Measurements from ENCODE around the gene MARCHF11. TPM values are rescaled to one million over a fixed set of nuclear protein-coding genes. Genes with fewer than 3 reads are reported as not detected.

Gene MARCHF11
- total RNA-seq, 1 experiment from 2014 or later, result not detected

DNA sequence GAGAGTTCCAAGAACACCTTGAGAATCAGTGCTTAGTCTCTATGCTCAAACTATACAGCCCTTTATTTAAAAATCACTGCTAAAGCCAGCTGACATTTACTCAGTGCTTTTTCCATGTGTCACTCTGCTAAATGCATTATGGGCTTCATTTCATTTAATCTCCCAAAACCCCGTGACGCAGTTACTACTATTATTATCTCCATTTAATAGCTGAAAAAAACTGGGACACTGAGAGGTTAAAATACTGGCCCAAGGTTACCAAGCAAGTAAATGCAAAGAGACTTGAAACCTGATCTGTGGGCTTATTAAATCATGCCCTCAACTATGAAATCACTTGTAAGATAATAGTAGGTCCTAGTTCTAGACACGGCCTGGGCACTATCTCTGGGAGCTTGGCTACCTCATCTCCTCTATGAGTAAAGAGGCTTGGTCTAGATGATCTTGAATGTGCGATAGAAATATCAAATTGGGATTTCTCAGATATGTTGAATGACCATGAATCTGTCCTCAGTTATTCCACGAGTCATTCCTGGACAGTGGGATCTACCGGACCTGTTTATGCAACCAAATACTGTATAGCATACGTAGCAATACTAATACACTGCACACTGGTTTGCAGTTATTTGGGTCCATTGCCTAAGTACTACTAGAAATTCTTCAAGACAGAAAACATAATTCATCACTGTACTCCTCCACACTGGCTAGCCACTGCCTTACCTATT is 32.3 kb downstream of the MARCHF11 start:
- Histone ChIP-seq H3K9me3 (replicated peaks) (no peaks in the 10 kb centered on the region), H3K36me3 (no peaks in the 10 kb centered on the region), H3K4me3 (no peak overlapping the region), H3K27me3 (replicated peaks) (no peaks in the 10 kb centered on the region), H3K4me1 (replicated peaks) (no peaks in the 10 kb centered on the region), H3K27ac (no peak overlapping the region)
- no peak for DNase-seq (ENCODE audit: low read depth in 1 of 2, low spot score in 2 of 2)

DNA sequence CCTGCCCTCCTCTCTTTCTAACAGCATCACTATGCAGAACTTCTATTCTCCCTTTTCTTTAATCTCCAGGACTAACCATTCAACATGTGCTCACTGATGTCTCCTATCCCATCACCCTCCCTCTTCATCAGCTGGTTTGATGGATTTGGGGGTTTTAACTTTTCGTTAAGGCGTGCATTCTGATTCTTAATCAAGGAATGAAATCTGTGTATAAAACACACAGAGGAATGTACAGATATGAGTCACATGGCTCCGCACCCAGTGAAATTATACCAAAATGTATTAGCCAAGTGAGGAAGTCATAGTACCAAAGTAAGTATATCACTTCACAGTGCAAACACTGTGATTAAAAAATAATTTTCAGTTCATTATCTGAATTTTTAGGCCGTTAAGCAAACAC is 35.2 kb downstream of the MARCHF11 start:
- H3K36me3 ChIP-seq, result no peaks in the 10 kb centered on the region
- H3K9me3 ChIP-seq (replicated peaks), result no peaks in the 10 kb centered on the region
- DNase-seq (ENCODE audit: low read depth in 1 of 2, low spot score in 2 of 2), result no peak
- no peaks in the 10 kb centered on the region for H3K4me1 ChIP-seq (replicated peaks)
- H3K27me3 ChIP-seq (replicated peaks), result no peaks in the 10 kb centered on the region
- no peak overlapping the region for H3K27ac ChIP-seq
- no peak overlapping the region for H3K4me3 ChIP-seq

GRCh38 chr5:16143361-16144049 is 36.1 kb downstream of the MARCHF11 start:
- H3K27ac ChIP-seq, result no peak overlapping the region
- no peak for DNase-seq (ENCODE audit: low read depth in 1 of 2, low spot score in 2 of 2)
- H3K4me3 ChIP-seq, result no peak overlapping the region

DNA sequence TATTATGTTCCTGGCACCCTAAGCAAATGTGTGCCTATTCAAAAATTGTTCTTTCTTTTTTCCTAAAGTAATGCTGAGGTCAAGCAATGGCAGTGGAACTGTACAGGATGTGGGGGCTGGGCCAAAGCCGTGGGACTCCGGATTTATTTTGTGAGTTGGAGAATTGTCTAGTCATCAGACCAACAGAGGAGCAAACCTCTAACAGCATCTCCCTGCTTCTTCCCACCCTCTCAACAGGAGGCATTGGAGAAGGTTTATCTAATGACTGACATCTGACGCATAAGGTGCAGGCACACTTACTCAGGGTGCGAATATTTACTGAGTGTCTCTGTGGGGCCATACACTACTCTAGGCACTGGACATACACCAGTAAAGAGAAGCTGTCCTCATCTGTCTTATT is 38.6 kb downstream of the MARCHF11 start:
- H3K4me1 ChIP-seq (replicated peaks), result no peaks in the 10 kb centered on the region
- DNase-seq (ENCODE audit: low read depth in 1 of 2, low spot score in 2 of 2), result no peak
- H3K36me3 ChIP-seq, result no peaks in the 10 kb centered on the region
- no peaks in the 10 kb centered on the region for H3K27me3 ChIP-seq (replicated peaks)
- no peaks in the 10 kb centered on the region for H3K9me3 ChIP-seq (replicated peaks)
- no peak overlapping the region for H3K27ac ChIP-seq
- no peak overlapping the region for H3K4me3 ChIP-seq

More at GRCh38 chr5:16143361-16144049, 36.1 kb downstream of the MARCHF11 start:
- Histone ChIP-seq H3K36me3 (no peaks in the 10 kb centered on the region), H3K27me3 (replicated peaks) (no peaks in the 10 kb centered on the region), H3K9me3 (replicated peaks) (no peaks in the 10 kb centered on the region), H3K4me1 (replicated peaks) (no peaks in the 10 kb centered on the region)

DNA sequence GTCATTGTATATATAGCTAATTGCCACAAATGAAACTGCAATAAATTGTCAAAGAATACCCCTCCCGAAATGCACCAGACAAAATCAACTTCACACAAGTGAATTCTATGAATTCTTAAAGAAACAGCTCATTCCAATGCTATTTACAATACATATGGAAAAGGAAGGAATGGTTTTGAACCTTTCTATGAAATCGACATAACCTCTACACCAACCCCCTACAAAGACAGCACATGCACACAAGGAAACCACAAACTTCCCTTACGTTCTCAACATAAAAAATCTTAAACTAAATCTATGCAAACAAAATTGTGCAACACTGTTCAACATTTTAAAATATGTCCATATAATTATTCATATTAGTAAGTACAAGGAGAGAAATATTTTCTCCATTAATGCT is 39.2 kb downstream of the MARCHF11 start:
- Histone ChIP-seq H3K4me1 (replicated peaks) (no peaks in the 10 kb centered on the region), H3K36me3 (no peaks in the 10 kb centered on the region), H3K4me3 (no peak overlapping the region), H3K9me3 (replicated peaks) (no peaks in the 10 kb centered on the region), H3K27ac (no peak overlapping the region), H3K27me3 (replicated peaks) (no peaks in the 10 kb centered on the region)
- DNase-seq (ENCODE audit: low read depth in 1 of 2, low spot score in 2 of 2), result no peak

DNA sequence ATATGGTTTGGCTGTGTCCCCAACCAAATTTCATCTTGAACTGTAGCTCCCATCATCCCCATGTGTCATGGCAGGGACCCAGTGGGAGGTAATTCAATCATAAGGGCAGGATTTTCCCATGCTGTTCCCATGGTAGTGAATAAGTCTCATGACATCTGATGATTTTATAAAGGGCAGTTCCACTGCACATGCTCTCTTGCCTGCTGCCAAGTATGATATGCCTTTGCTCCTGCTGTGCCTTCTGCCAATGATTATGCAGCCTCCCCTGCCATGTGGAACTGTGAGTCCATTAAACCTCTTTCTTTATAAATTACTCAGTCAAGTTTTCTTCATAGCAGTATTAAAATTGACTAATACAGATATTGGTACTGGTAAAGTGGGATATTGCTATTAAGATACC is 42.4 kb downstream of the MARCHF11 start:
- Histone ChIP-seq H3K36me3 (no peaks in the 10 kb centered on the region), H3K27ac (no peak overlapping the region), H3K9me3 (replicated peaks) (no peaks in the 10 kb centered on the region), H3K27me3 (replicated peaks) (no peaks in the 10 kb centered on the region), H3K4me3 (no peak overlapping the region), H3K4me1 (replicated peaks) (no peaks in the 10 kb centered on the region)
- no peak for DNase-seq (ENCODE audit: low read depth in 1 of 2, low spot score in 2 of 2)

GRCh38 chr5:16135506-16135905 is 44.1 kb downstream of the MARCHF11 start:
- Histone ChIP-seq H3K27me3 (replicated peaks) (no peaks in the 10 kb centered on the region; the same call in 1 of the 2 replicates), H3K4me3 (no peak overlapping the region), H3K27ac (no peak overlapping the region), H3K9me3 (replicated peaks) (no peaks in the 10 kb centered on the region), H3K36me3 (no peaks in the 10 kb centered on the region), H3K4me1 (replicated peaks) (no peaks in the 10 kb centered on the region)
- DNase-seq (ENCODE audit: low read depth in 1 of 2, low spot score in 2 of 2), result no peak

DNA sequence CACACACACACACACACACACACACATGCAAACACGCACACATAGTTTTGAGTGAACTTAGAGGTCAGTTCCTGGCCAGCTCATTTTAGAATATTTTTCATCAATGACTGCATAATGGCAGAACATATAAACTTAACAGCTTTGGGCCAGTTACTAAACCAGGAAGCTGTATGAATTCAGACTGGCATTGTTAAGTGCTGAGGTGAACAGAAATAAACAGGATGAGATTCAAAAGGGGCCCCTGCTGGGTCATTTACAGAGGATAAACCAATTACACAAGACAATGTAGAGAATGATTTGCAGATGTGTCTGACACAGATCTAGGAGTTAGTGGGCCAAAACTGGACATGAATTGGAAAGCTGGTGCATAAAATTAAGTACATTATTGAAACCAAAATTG is 44.6 kb downstream of the MARCHF11 start:
- Histone ChIP-seq H3K27ac (no peak overlapping the region), H3K27me3 (replicated peaks) (no peaks in the 10 kb centered on the region; the same call in 1 of the 2 replicates), H3K4me1 (replicated peaks) (no peaks in the 10 kb centered on the region), H3K36me3 (no peaks in the 10 kb centered on the region), H3K9me3 (replicated peaks) (no peaks in the 10 kb centered on the region), H3K4me3 (no peak overlapping the region)
- no peak for DNase-seq (ENCODE audit: low read depth in 1 of 2, low spot score in 2 of 2)

GRCh38 chr5:16134204-16134603 is 45.4 kb downstream of the MARCHF11 start:
- H3K36me3 ChIP-seq, result no peaks in the 10 kb centered on the region
- no peaks in the 10 kb centered on the region for H3K9me3 ChIP-seq (replicated peaks)
- no peak overlapping the region for H3K27ac ChIP-seq
- no peaks in the 10 kb centered on the region; the same call in 1 of the 2 replicates for H3K27me3 ChIP-seq (replicated peaks)
- no peak overlapping the region for H3K4me3 ChIP-seq
- no peaks in the 10 kb centered on the region for H3K4me1 ChIP-seq (replicated peaks)
- DNase-seq (ENCODE audit: low read depth in 1 of 2, low spot score in 2 of 2), result no peak

DNA sequence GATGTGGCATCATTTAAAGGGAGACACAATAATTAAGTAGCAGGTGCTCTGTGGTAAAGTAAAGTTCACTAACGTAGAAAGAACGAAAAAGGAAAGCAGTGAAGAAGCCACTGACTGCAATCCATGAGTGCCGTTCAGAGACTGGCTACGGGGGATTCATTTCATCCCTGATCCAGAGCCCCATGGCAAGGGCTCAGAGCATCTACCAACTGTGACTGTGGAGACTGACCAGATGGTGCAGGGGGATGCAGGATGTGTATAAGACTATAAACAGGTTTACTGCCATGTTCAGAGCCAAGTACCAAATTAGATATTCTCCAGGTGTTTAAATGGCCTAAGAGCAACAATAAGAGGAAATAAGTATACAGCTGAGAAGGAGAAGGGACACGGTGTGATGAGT is 47.7 kb downstream of the MARCHF11 start:
- Histone ChIP-seq H3K27ac (no peak overlapping the region), H3K36me3 (no peaks in the 10 kb centered on the region), H3K4me3 (no peak overlapping the region), H3K4me1 (replicated peaks) (no peaks in the 10 kb centered on the region), H3K9me3 (replicated peaks) (no peaks in the 10 kb centered on the region), H3K27me3 (replicated peaks) (peaks cover 3% of the 10 kb centered on the region; the same call in 1 of the 2 replicates)
- no peak for DNase-seq (ENCODE audit: low read depth in 1 of 2, low spot score in 2 of 2)

GRCh38 chr5:16128944-16129343 is 50.6 kb downstream of the MARCHF11 start:
- H3K36me3 ChIP-seq, result no peaks in the 10 kb centered on the region
- no peaks in the 10 kb centered on the region for H3K9me3 ChIP-seq (replicated peaks)
- peaks cover 3% of the 10 kb centered on the region; the same call in 1 of the 2 replicates for H3K27me3 ChIP-seq (replicated peaks)
- no peak overlapping the region for H3K27ac ChIP-seq
- no peak for DNase-seq (ENCODE audit: low read depth in 1 of 2, low spot score in 2 of 2)
- no peaks in the 10 kb centered on the region for H3K4me1 ChIP-seq (replicated peaks)
- H3K4me3 ChIP-seq, result no peak overlapping the region

DNA sequence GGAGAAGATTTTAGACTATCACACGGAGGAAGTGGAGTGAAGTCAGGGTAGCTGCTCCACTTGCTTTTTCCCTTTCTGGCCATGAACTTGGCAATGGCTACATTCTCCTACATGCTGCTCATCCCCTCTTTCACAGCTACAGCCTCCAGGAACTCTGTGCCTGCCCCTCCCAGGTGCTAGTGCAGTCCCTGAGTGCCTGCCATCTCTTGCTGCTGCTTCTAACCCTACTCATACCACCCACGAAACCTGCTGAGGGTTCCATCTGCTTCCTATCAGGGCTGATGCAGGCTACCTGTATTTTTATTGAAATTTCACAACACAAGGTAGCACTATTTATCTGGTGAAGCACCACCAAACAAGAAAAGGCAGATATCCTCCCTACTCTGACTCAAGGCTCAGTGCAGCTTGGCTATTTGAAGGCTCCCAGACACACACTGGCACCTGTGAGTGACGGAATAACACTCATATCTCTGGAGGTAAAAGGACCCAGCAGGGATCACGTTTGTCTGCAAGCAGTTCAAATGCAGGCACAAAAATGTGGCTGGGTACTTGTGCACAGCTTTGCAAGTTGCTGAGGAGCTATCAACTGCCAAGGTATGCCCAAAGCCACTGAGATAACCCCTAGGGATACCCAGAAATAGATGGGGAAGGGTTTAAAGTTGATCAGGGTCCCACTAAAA is 51.6 kb downstream of the MARCHF11 start:
- peaks cover 3% of the 10 kb centered on the region; the same call in 1 of the 2 replicates for H3K27me3 ChIP-seq (replicated peaks)
- DNase-seq (ENCODE audit: low read depth in 1 of 2, low spot score in 2 of 2), result no peak
- H3K9me3 ChIP-seq (replicated peaks), result no peaks in the 10 kb centered on the region
- no peaks in the 10 kb centered on the region for H3K4me1 ChIP-seq (replicated peaks)
- H3K36me3 ChIP-seq, result no peaks in the 10 kb centered on the region
- H3K4me3 ChIP-seq, result no peak overlapping the region
- H3K27ac ChIP-seq, result no peak overlapping the region

DNA sequence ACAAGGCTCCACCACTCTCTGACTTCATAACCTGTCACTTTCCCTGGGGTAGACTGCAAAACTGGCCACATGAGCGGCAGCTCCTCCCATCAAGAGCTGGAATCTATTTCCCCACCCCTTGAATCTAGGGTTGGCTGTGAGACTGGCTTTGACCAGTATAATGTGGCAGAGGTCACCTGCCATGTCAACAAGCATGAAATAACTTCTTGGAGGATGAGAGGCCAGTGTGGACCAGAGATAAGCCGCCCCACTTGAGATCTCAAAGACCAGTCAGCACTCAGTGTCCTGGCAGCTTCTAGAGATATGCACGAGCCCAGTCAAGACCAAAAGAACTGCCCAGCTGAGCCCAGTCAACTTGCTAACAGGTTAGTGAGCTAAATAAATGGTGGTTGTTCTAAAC is 59.0 kb downstream of the MARCHF11 start:
- Histone ChIP-seq H3K36me3 (no peaks in the 10 kb centered on the region), H3K4me3 (no peak overlapping the region), H3K27me3 (replicated peaks) (no peaks in the 10 kb centered on the region), H3K9me3 (replicated peaks) (no peaks in the 10 kb centered on the region; the same call in 1 of the 2 replicates), H3K27ac (no peak overlapping the region), H3K4me1 (replicated peaks) (no peaks in the 10 kb centered on the region)
- no peak for DNase-seq (ENCODE audit: low read depth in 1 of 2, low spot score in 2 of 2)

GRCh38 chr5:16119790-16120189 is 59.8 kb downstream of the MARCHF11 start:
- Histone ChIP-seq H3K36me3 (no peaks in the 10 kb centered on the region), H3K9me3 (replicated peaks) (no peaks in the 10 kb centered on the region; the same call in 1 of the 2 replicates), H3K4me1 (replicated peaks) (no peaks in the 10 kb centered on the region), H3K27ac (no peak overlapping the region), H3K4me3 (no peak overlapping the region), H3K27me3 (replicated peaks) (no peaks in the 10 kb centered on the region)
- DNase-seq (ENCODE audit: low read depth in 1 of 2, low spot score in 2 of 2), result no peak
